ENCODE data around the gene CAMTA1. TPM values are rescaled to one million over a fixed set of nuclear protein-coding genes. Genes with fewer than 3 reads are reported as not detected.

The CAMTA1 gene
- total RNA-seq, 1 donor: 56.1 TPM

DNA sequence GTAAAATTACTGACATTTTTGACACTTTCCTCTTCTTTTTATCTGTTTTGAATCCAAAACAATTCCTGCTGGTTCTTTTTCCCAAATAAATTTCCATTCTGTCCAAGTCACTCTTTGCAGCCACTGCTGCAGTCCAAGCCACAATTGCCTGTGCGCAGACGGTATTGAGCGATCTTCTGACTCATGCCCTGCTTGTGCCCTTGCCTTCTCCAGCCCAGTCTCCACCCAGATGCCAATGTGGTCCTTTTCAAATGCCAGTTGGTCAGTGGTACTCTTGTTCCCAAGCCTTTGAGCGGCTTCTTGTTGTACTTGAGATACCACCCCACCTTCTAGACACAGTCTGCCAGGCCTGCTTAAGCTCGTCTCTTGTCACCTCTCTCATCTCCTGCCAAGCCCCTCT, 78.9 kb downstream of the CAMTA1 start:
- no peak overlapping the region for H3K4me3 ChIP-seq (ENCODE audit: low read depth, low read length)
- TF ChIP-seq, protein P1, sequence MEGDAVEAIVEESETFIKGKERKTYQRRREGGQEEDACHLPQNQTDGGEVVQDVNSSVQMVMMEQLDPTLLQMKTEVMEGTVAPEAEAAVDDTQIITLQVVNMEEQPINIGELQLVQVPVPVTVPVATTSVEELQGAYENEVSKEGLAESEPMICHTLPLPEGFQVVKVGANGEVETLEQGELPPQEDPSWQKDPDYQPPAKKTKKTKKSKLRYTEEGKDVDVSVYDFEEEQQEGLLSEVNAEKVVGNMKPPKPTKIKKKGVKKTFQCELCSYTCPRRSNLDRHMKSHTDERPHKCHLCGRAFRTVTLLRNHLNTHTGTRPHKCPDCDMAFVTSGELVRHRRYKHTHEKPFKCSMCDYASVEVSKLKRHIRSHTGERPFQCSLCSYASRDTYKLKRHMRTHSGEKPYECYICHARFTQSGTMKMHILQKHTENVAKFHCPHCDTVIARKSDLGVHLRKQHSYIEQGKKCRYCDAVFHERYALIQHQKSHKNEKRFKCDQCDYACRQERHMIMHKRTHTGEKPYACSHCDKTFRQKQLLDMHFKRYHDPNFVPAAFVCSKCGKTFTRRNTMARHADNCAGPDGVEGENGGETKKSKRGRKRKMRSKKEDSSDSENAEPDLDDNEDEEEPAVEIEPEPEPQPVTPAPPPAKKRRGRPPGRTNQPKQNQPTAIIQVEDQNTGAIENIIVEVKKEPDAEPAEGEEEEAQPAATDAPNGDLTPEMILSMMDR (IDR thresholded peaks at IDR 0.05; ENCODE audit: insufficient read depth, low read depth, low read length): no peak
- no peak for DNase-seq (ENCODE audit: low read depth)

DNA sequence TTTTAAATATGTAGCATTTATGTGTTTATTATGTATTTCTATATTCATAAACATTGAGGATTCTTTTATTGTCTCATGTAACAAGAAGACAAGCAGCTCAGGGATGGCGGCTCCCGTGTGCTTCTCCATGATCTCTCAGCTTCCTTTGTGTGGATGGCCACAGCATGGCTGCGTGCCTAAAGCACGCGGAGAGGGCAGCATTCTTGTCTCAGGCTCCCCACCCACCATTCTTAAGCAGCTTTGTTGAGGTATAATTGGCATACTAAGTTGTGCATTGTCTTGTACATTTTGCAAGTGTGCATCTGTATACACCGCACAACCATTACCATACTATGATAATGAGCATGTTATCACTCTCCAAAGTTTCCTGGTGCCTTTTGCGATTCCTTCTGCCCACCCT, 81.6 kb downstream of the CAMTA1 start:
- no peak for DNase-seq (ENCODE audit: low read depth)
- no peak overlapping the region for H3K4me3 ChIP-seq (ENCODE audit: low read depth, low read length)
- TF ChIP-seq, protein P1 (IDR thresholded peaks at IDR 0.05; ENCODE audit: insufficient read depth, low read depth, low read length): no peak

DNA sequence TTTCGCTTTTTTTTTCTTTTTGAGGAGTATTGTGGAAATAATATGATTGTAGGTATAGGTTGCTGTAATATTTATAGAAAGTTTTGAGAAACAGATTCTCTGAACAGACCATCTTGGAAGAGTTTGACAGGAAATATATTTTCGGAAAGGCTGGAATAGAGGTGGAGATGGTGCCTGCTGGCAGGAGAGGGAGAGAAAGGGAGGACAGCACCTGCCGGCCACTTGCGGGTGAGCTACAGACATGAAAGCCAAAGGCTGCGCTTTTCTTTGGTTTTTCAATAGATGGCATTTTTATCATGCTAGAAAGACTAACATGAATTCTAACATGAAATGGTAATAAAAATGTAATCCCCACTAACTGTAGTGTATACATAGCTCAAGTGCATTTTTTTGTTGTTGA, 82.1 kb downstream of the CAMTA1 start:
- DNase-seq (ENCODE audit: low read depth): no peak
- TF ChIP-seq, protein P1 (IDR thresholded peaks at IDR 0.05; ENCODE audit: insufficient read depth, low read depth, low read length): no peak
- no peak overlapping the region for H3K4me3 ChIP-seq (ENCODE audit: low read depth, low read length)

DNA sequence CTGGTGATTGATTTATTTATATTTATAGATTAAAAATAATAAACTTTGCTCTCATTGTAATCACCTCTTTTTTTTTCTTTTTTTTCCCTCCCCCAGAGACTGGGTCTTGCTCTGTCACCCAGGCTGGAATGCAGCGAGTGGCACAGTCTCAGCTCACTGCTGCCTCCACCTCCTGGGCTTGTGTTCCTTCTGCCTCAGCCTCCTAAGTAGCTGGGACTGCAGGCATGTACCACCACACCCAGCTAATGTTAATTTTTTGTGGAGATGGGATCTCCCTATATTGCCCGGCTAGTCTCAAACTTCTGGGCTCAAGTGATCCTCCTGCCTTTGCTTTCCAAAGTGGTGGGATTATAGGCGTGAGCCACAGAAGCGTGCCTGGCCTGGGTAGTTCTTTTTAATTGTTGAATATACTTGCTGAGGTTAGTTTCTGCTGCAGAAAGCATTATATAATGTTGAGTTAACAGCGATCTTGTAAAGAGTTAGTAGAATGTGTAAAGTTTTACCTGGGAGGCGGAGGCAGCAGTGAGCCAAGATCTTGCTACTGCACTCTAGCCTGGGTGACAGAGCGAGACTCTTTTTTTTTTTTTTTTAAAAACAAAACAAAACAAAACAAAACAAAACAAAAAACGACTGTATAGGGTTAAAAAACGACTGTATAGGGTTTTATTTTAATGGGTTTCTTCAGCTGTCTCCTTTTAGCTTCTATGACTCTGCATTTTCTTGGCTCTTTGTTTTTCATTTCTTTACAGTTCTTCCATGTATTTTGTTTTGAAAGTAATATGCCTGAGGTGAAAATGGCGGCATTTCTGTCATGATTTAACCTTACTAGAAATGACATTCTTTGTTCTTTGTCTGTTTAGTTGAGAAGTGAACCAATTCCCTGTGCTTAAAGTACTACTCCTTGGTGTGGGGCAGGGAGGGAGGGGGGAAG, 82.7 kb downstream of the CAMTA1 start:
- peak overlapping the region; percentile 18 for H3K4me3 ChIP-seq (ENCODE audit: low read depth, low read length)
- TF ChIP-seq, protein P1 (IDR thresholded peaks at IDR 0.05; ENCODE audit: insufficient read depth, low read depth, low read length): no peak
- no peak for DNase-seq (ENCODE audit: low read depth)

DNA sequence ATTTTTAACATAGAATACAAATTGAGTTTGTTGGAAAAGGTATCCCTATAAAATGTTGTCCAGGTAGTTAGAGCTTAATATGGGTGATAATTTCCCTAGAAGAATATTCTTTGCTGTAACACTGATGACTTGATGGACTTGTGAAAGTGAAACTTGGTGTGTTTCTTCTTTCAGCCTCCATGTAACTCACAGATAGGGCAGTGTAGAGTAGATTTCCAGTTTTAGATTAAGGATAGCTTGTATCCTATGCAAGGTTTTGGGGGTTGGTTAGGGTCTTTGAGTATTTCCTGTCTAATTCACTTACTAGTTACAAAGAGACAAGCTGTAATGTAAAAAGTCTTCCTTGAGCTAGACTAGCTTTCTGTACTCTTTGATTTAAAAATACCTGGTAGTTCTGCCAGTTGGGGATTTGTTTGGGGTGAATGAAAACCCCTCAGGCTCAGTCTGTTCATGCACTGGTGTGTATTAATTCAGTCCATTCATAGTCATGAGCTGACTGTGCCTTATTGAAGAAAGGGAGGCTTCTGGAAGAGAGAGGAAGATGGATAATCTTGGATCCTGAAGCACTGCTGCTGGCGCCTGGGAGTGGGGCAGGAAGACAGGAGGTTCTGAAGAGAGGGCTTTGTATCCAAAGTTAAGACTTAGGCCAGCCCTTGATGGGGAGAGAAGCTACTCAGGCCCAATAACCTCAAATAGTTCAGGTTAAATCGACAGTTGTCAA, 83.6 kb downstream of the CAMTA1 start:
- peak; percentile 47 for DNase-seq (ENCODE audit: low read depth)
- peak overlapping the region; percentile 18 for H3K4me3 ChIP-seq (ENCODE audit: low read depth, low read length)

DNA sequence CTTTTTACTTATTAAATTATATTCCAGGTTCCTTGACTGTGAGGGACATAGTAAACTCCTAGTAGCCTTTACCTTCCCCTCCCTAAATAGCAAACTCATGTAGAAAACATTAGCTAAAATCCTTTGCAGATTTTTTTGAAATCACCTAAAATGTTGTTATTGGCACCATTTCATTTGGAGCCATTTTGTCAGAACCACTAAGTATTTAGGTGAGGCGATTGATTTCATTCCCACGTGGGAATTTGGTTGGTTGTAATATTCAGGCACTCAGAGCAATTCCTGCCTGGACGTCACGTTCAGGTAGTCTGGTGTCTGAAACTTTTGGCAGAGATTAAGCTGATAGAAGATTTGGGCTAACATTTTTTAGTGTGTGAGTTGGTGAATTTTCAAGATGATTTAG, 84.3 kb downstream of the CAMTA1 start:
- H3K4me3 ChIP-seq (ENCODE audit: low read depth, low read length): no peak overlapping the region
- TF ChIP-seq, protein P1 (IDR thresholded peaks at IDR 0.05; ENCODE audit: insufficient read depth, low read depth, low read length): no peak
- DNase-seq (ENCODE audit: low read depth): no peak

More for the DNA sequence above, 83.6 kb downstream of the CAMTA1 start:
- TF ChIP-seq, protein P1 (IDR thresholded peaks at IDR 0.05; ENCODE audit: insufficient read depth, low read depth, low read length): no peak

All from fibroblast of villous mesenchyme (primary cell).